OCI-LY1 (cell line): Measurements from ENCODE around the gene ANO2.
"Not testable (repeated sequence)": the region's sequence is repeated elsewhere in the genome, so short reads cannot be mapped to it uniquely, and the experiment has no call there.

Source experiments
- H2AFZ ChIP-seq: fragments of 200-600 bp; sonication (generic), shearing (Covaris generic); 2 replicates; pipeline ENCODE4 v1.6.0; 2014; ENCODE audit warnings: antibody characterized with exemption, mild to moderate bottlenecking, low read length
- H3F3A ChIP-seq: fragments of 200-600 bp; sonication (generic), shearing (Covaris generic); 2 replicates; pipeline ENCODE4 v1.6.0; 2014; ENCODE audit warnings: mild to moderate bottlenecking, antibody characterized with exemption, low read length, moderate library complexity; ENCODE audit not compliant: insufficient read depth
- H3K27ac ChIP-seq: fragments of 200-600 bp; sonication (generic); 2 replicates; pipeline ENCODE4 v1.5.1; 2014; ENCODE audit warnings: low read length, mixed run types, mild to moderate bottlenecking, low read depth; ENCODE audit not compliant: poor library complexity, severe bottlenecking
- H3K27me3 ChIP-seq: fragments of 200-600 bp; sonication (generic); 2 replicates; pipeline ENCODE4 v1.6.0; 2014; ENCODE audit warnings: antibody characterized with exemption, mild to moderate bottlenecking, low read length, moderate library complexity; ENCODE audit not compliant: insufficient read depth
- H3K36me3 ChIP-seq: fragments of 200-600 bp; sonication (generic); 2 replicates; pipeline ENCODE4 v1.6.1; 2014; ENCODE audit warnings: mild to moderate bottlenecking, antibody characterized with exemption, low read length, moderate library complexity, mixed read lengths; ENCODE audit not compliant: insufficient read depth
- H3K4me1 ChIP-seq: fragments of 200-600 bp; sonication (generic); 2 replicates; pipeline ENCODE4 v1.5.1; 2014; ENCODE audit warnings: mild to moderate bottlenecking, low read length, moderate library complexity; ENCODE audit not compliant: insufficient read depth, severe bottlenecking
- H3K4me2 ChIP-seq: fragments of 200-600 bp; sonication (generic), shearing (Covaris generic); 2 replicates; pipeline ENCODE4 v1.6.1; 2014; ENCODE audit warnings: low read length
- H3K4me3 ChIP-seq: fragments of 200-600 bp; sonication (generic); 2 replicates; pipeline ENCODE4 v1.5.1; 2014; ENCODE audit warnings: low read length, low read depth, mild to moderate bottlenecking, mixed read lengths; ENCODE audit not compliant: poor library complexity, severe bottlenecking
- H3K79me2 ChIP-seq: fragments of 200-600 bp; shearing (Covaris generic); 2 replicates; pipeline ENCODE4 v1.6.1; 2016; ENCODE audit warnings: mixed run types, low read length, mixed read lengths; ENCODE audit not compliant: insufficient read depth
- H3K9ac ChIP-seq: fragments of 200-600 bp; sonication (generic), shearing (Covaris generic); 2 replicates; pipeline ENCODE4 v1.6.1; 2014; ENCODE audit warnings: mild to moderate bottlenecking, low read length, mixed read lengths
- H3K9me2 ChIP-seq: fragments of 200-600 bp; sonication (generic), shearing (Covaris generic); 2 replicates; pipeline ENCODE4 v1.6.1; 2014; ENCODE audit warnings: low read depth, mild to moderate bottlenecking, low read length, mixed read lengths
- H3K9me3 ChIP-seq: fragments of 200-600 bp; shearing (Covaris generic); 2 replicates; pipeline ENCODE4 v1.6.1; 2014; ENCODE audit warnings: low read length, mixed read lengths
- H4K20me1 ChIP-seq: fragments of 200-600 bp; sonication (generic), shearing (Covaris generic); 2 replicates; pipeline ENCODE4 v1.6.0; 2016; ENCODE audit warnings: mild to moderate bottlenecking, low read length; ENCODE audit not compliant: insufficient read depth
- EZH2 ChIP-seq: fragments of 200-600 bp; sonication (generic), shearing (Covaris generic); IDR thresholded peaks from 2 replicates; pipeline ENCODE4 v1.8.0; 2017; ENCODE audit warnings: borderline replicate concordance, mixed run types, mild to moderate bottlenecking, antibody characterized with exemption, low read length, moderate library complexity, mixed read lengths
- TF ChIP-seq, protein P1 (sequence below): fragments of 200-600 bp; sonication (generic), shearing (Covaris generic); IDR thresholded peaks from 2 replicates; pipeline ENCODE4 v1.5.1; 2017; ENCODE audit warnings: mild to moderate bottlenecking, antibody characterized with exemption, low read length, moderate library complexity, mixed read lengths

ANO2 gene

DNA sequence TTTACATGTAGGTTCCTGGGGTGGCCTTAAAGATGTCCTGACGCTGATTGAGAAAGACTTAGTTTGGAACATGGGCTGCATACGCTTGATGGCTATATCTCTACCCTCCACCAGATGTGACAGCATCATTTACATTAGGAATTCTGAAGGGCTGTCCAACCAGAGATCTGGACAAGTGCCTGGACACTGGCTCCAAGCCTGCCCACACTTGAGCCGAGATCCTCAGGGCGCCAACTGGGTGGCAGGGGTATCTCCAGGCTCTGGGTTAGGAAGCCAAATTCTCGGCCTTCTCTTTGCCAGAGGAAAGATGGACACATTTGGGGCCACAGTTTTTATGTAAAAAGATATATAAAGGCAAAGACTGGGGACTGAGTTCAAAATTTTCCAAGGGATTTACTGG, 266.9 kb downstream of the ANO2 start:
- no peaks in the 10 kb centered on the region for H3K36me3 ChIP-seq

DNA sequence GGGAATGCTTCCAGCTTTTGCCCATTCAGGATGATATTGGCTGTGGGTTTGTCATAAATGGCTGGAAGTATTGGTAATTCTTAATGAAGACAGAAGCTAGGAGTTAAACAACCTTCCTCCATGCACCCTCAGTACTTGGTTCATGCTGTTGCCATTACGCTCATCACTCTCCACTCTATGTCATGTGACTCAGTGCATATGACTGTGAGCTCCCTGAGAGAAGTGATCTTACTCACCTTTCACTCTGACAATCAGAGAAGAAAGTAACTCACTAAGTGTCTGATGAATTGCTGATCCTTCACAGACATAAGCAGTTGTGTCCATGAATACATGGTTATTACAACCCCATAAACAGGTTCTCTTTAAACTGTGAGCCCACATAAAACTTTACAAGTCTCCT, 275.4 kb downstream of the ANO2 start:
- H3K79me2 ChIP-seq, H3K9ac ChIP-seq, H3K36me3 ChIP-seq, H2AFZ ChIP-seq, H3F3A ChIP-seq, H3K4me2 ChIP-seq, H3K27ac ChIP-seq, H3K27me3 ChIP-seq, H3K9me3 ChIP-seq, H3K9me2 ChIP-seq, H3K4me1 ChIP-seq, H4K20me1 ChIP-seq, H3K4me3 ChIP-seq: not testable (repeated sequence)

More for the DNA sequence above, 266.9 kb downstream of the ANO2 start:
- H3K27me3 ChIP-seq = 0 out of 2 replicates have a peak, but pooled peaks cover 4% of the 10 kb centered on the region
- H3K27ac ChIP-seq = no peak overlapping the region
- TF ChIP-seq EZH2 = no peak
- TF ChIP-seq, protein P1, sequence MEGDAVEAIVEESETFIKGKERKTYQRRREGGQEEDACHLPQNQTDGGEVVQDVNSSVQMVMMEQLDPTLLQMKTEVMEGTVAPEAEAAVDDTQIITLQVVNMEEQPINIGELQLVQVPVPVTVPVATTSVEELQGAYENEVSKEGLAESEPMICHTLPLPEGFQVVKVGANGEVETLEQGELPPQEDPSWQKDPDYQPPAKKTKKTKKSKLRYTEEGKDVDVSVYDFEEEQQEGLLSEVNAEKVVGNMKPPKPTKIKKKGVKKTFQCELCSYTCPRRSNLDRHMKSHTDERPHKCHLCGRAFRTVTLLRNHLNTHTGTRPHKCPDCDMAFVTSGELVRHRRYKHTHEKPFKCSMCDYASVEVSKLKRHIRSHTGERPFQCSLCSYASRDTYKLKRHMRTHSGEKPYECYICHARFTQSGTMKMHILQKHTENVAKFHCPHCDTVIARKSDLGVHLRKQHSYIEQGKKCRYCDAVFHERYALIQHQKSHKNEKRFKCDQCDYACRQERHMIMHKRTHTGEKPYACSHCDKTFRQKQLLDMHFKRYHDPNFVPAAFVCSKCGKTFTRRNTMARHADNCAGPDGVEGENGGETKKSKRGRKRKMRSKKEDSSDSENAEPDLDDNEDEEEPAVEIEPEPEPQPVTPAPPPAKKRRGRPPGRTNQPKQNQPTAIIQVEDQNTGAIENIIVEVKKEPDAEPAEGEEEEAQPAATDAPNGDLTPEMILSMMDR = no peak
- H3K9me3 ChIP-seq = no peaks in the 10 kb centered on the region
- H3K79me2 ChIP-seq = no peaks in the 10 kb centered on the region
- no peak overlapping the region for H2AFZ ChIP-seq
- no peak overlapping the region for H3K4me2 ChIP-seq
- H3F3A ChIP-seq = no peaks in the 10 kb centered on the region
- no peak overlapping the region for H3K4me3 ChIP-seq
- no peaks in the 10 kb centered on the region for H4K20me1 ChIP-seq
- H3K9me2 ChIP-seq = no peaks in the 10 kb centered on the region
- no peaks in the 10 kb centered on the region for H3K4me1 ChIP-seq
- H3K9ac ChIP-seq = no peak overlapping the region

DNA sequence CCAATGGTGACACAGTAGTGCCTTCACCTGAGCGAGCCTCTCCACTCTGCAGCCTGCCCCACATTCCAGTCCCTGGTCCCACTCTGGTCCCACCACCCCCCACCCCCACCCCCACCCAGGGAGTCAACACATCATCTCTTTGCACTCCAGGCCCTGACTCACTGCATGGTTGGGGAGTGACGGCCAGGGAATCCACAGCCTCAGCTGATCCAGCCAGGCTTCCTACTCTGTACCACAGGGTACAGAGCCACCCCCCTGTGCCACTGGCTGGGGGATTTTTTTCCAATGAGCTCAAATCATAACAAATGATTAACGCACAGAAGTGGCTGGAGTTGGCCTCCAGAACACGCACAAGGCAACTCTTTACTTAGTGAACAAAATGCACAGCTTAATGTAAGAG, 279.4 kb downstream of the ANO2 start:
- no peaks in the 10 kb centered on the region for H3K27me3 ChIP-seq
- no peaks in the 10 kb centered on the region for H3K36me3 ChIP-seq
- H4K20me1 ChIP-seq = no peaks in the 10 kb centered on the region
- no peaks in the 10 kb centered on the region for H3K9me2 ChIP-seq
- H3K4me2 ChIP-seq = no peak overlapping the region
- no peaks in the 10 kb centered on the region for H3F3A ChIP-seq
- no peak overlapping the region for H2AFZ ChIP-seq
- no peak overlapping the region for H3K9ac ChIP-seq
- H3K79me2 ChIP-seq = no peaks in the 10 kb centered on the region
- TF ChIP-seq, protein P1 = no peak
- no peak for TF ChIP-seq EZH2
- H3K27ac ChIP-seq = no peak overlapping the region
- no peaks in the 10 kb centered on the region for H3K9me3 ChIP-seq
- no peak overlapping the region for H3K4me3 ChIP-seq
- H3K4me1 ChIP-seq = no peaks in the 10 kb centered on the region

DNA sequence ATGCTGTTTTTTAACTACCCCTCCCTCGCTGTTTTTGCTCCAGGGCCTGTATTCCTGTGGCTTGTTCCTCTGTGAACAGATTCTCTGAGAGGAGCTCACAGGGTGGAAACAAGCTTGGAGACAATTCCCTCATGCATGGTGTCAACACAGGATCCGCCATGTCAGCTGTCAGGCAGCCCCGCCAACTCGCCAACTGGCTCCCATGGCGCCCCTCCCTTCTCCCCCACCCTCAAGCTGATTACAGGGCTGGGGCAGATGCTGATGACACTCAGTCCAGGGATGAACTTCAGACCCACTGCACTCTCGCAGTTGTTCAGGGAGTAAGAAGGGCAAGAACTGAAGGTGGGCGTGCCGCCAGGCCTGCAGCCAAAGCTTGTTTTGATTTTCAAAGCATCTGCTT, 283.2 kb downstream of the ANO2 start:
- Histone ChIP-seq H3K4me1 (no peaks in the 10 kb centered on the region), H3K4me2 (no peak overlapping the region), H3K9me2 (no peaks in the 10 kb centered on the region), H3F3A (no peaks in the 10 kb centered on the region), H3K9me3 (no peaks in the 10 kb centered on the region), H2AFZ (no peak overlapping the region), H3K36me3 (no peaks in the 10 kb centered on the region), H3K27ac (no peak overlapping the region), H4K20me1 (no peaks in the 10 kb centered on the region), H3K27me3 (no peaks in the 10 kb centered on the region), H3K4me3 (no peak overlapping the region), H3K9ac (no peak overlapping the region), H3K79me2 (no peaks in the 10 kb centered on the region)
- no peak for TF ChIP-seq EZH2
- TF ChIP-seq, protein P1 = no peak
